Stimulated activated naive CD8-positive, alpha-beta T cell treated with anti-CD3 and anti-CD28 coated beads, Interleukin-15, Interleukin-2, amounts not matched to agents 100 ng/mL and 50 ng/mL, for 24 hours (primary cell): ENCODE results near the gene CALHM6.
"Not testable (repeated sequence)": the region's sequence is repeated elsewhere in the genome, so short reads cannot be mapped to it uniquely, and the experiment has no call there.

Experiments
- H3K27ac Mint-ChIP-seq: one replicate; pipeline ENCODE4 v1.8.0; 2021; ENCODE audit warnings: mild to moderate bottlenecking, mixed read lengths
- H3K27me3 Mint-ChIP-seq: one replicate; pipeline ENCODE4 v1.8.0; 2021; ENCODE audit warnings: mixed read lengths
- H3K36me3 Mint-ChIP-seq: one replicate; pipeline ENCODE4 v1.8.0; 2021; ENCODE audit warnings: low read depth, mixed read lengths
- H3K4me1 Mint-ChIP-seq: one replicate; pipeline ENCODE4 v1.8.0; 2021; ENCODE audit warnings: low read depth, mixed read lengths
- H3K4me3 Mint-ChIP-seq: one replicate; pipeline ENCODE4 v1.8.0; 2021; ENCODE audit warnings: mild to moderate bottlenecking, mixed read lengths
- H3K9me3 Mint-ChIP-seq: one replicate; pipeline ENCODE4 v1.8.0; 2021; ENCODE audit warnings: mixed read lengths

The CALHM6 gene

GRCh38 chr6:116482780-116483179 is 21.6 kb downstream of the CALHM6 start:
- no peaks in the 10 kb centered on the region for H3K4me1 Mint-ChIP-seq
- H3K9me3 Mint-ChIP-seq: no peaks in the 10 kb centered on the region
- H3K27ac Mint-ChIP-seq: no peak overlapping the region
- H3K36me3 Mint-ChIP-seq: no peaks in the 10 kb centered on the region
- H3K4me3 Mint-ChIP-seq: no peak overlapping the region
- H3K27me3 Mint-ChIP-seq: peaks cover 3% of the 10 kb centered on the region

GRCh38 chr6:116483616-116484015 is 22.4 kb downstream of the CALHM6 start:
- peaks cover 3% of the 10 kb centered on the region for H3K27me3 Mint-ChIP-seq
- H3K36me3 Mint-ChIP-seq: no peaks in the 10 kb centered on the region
- H3K4me1 Mint-ChIP-seq: no peaks in the 10 kb centered on the region
- no peak overlapping the region for H3K4me3 Mint-ChIP-seq
- H3K9me3 Mint-ChIP-seq: no peaks in the 10 kb centered on the region
- no peak overlapping the region for H3K27ac Mint-ChIP-seq

- no peaks in the 10 kb centered on the region for H3K9me3 Mint-ChIP-seq
- H3K27ac Mint-ChIP-seq: no peak overlapping the region
- H3K4me1 Mint-ChIP-seq: no peaks in the 10 kb centered on the region
- no peak overlapping the region for H3K4me3 Mint-ChIP-seq
- H3K36me3 Mint-ChIP-seq: no peaks in the 10 kb centered on the region
- H3K27me3 Mint-ChIP-seq: peaks cover 16% of the 10 kb centered on the region
These were observed 24.5 kb downstream of the CALHM6 start for GRCh38 chr6:116485559-116486184.

- H3K9me3 Mint-ChIP-seq: no peaks in the 10 kb centered on the region
- no peaks in the 10 kb centered on the region for H3K4me1 Mint-ChIP-seq
- H3K4me3 Mint-ChIP-seq: no peak overlapping the region
- H3K27ac Mint-ChIP-seq: no peak overlapping the region
- peaks cover 20% of the 10 kb centered on the region for H3K27me3 Mint-ChIP-seq
- H3K36me3 Mint-ChIP-seq: no peaks in the 10 kb centered on the region
These were observed 30.6 kb downstream of the CALHM6 start for GRCh38 chr6:116491610-116492330.

- no peak overlapping the region for H3K4me3 Mint-ChIP-seq
- H3K27me3 Mint-ChIP-seq: peaks cover 20% of the 10 kb centered on the region
- H3K9me3 Mint-ChIP-seq: no peaks in the 10 kb centered on the region
- no peak overlapping the region for H3K27ac Mint-ChIP-seq
- no peaks in the 10 kb centered on the region for H3K36me3 Mint-ChIP-seq
- no peaks in the 10 kb centered on the region for H3K4me1 Mint-ChIP-seq
These were observed 31.3 kb downstream of the CALHM6 start for GRCh38 chr6:116492331-116493067.

DNA sequence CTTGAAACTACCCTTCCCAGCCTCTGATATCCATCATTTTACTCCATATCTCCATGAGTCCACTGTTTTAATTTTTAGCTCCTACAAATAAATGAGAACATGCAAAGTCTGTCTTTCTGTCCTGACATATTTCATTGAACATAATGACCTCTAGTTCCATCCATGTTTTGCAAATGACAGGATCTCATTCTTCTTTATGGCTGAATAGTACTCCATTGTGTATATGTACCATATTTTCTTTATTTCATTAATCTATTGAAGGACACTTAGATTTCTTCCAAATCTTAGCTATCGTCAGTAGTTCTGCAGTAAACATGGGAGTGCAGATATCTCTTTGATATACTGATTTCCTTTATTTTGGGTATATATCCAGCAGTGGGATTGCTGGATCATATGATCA is 34.0 kb downstream of the CALHM6 start:
- peaks cover 21% of the 10 kb centered on the region for H3K27me3 Mint-ChIP-seq
- not testable (repeated sequence) for H3K36me3 Mint-ChIP-seq, H3K4me3 Mint-ChIP-seq, H3K4me1 Mint-ChIP-seq, H3K9me3 Mint-ChIP-seq, H3K27ac Mint-ChIP-seq

DNA sequence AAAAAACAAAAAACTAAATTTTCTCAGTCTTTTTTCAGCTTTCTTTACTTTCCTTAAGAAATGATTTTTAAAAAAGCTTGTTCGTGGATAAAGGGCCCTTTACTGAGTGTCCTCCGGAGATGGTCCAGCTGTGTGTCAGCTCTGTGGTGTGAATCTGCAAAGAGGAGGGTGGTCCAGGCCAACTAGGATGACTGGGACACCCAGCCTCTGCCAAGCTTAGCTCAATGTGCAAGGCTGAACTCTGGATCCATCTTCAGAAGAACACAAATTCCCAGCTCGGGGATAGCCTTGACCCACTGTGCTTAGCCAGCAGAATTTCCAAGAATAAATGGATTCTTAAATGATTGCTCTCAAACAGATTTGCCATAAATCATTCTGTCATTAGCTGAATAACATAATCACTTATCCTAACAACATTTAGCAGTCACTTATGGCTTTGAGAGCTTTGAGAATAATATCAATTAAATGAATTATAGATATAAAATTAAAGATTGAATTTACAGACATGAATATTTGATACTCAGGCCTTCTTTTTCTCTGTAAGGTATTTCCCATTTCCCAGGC is 36.0 kb downstream of the CALHM6 start:
- Mint-ChIP-seq H3K27ac (no peak overlapping the region), H3K4me1 (no peaks in the 10 kb centered on the region), H3K36me3 (no peaks in the 10 kb centered on the region), H3K9me3 (no peaks in the 10 kb centered on the region), H3K4me3 (no peak overlapping the region), H3K27me3 (peaks cover 15% of the 10 kb centered on the region)

DNA sequence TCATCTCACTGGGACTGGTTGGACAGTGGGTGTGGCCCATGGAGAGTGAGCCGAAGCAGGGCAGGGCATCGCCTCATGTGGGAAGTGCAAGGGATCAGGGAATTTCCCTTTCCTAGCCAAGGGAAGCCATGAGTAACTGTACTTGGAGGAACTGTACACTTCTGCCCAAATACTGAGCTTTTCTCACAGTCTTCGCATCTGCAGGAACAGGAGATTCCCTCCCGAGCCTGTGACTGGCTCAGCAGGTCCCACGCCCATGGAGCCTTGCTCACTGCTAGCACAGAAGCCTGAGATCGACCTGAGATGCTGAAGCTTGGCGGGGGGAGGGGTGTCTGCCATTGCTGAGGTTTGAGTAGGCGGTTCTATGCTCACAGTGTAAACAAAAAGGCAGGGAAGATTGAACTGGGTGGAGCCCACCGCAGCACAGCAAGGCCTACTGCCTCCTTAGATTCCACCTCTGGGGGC is 39.8 kb downstream of the CALHM6 start:
- Mint-ChIP-seq H3K36me3 (no peaks in the 10 kb centered on the region), H3K27ac (no peak overlapping the region), H3K9me3 (peaks cover 3% of the 10 kb centered on the region), H3K27me3 (peaks cover 27% of the 10 kb centered on the region), H3K4me3 (no peak overlapping the region), H3K4me1 (no peaks in the 10 kb centered on the region)

GRCh38 chr6:116507324-116507723 is 46.1 kb downstream of the CALHM6 start:
- Mint-ChIP-seq H3K27me3 (peaks cover 11% of the 10 kb centered on the region), H3K4me3 (no peak overlapping the region), H3K9me3 (peaks cover 13% of the 10 kb centered on the region), H3K4me1 (no peaks in the 10 kb centered on the region), H3K27ac (no peak overlapping the region), H3K36me3 (no peaks in the 10 kb centered on the region)

DNA sequence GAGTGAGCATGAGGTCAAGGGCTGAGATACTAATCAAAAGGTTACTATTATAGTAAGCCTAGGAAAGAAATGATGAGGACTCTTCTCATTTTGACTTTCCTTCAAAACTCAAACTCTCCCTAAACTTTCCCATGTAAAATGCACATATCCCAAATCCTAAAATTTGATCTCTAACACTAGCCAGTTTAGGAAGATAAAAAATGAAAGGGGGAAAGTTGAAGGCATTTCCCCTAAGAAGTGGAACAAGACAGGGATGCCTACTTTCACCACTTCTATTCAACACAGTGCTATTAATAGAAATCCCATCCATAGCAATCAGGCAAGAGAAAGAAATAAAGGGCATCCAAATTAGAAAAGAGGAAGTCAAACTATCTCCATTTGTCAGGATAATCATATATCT is 47.4 kb downstream of the CALHM6 start:
- Mint-ChIP-seq H3K4me1 (no peaks in the 10 kb centered on the region), H3K36me3 (no peaks in the 10 kb centered on the region), H3K27ac (no peak overlapping the region), H3K9me3 (peaks cover 13% of the 10 kb centered on the region), H3K4me3 (no peak overlapping the region), H3K27me3 (peaks cover 5% of the 10 kb centered on the region)

DNA sequence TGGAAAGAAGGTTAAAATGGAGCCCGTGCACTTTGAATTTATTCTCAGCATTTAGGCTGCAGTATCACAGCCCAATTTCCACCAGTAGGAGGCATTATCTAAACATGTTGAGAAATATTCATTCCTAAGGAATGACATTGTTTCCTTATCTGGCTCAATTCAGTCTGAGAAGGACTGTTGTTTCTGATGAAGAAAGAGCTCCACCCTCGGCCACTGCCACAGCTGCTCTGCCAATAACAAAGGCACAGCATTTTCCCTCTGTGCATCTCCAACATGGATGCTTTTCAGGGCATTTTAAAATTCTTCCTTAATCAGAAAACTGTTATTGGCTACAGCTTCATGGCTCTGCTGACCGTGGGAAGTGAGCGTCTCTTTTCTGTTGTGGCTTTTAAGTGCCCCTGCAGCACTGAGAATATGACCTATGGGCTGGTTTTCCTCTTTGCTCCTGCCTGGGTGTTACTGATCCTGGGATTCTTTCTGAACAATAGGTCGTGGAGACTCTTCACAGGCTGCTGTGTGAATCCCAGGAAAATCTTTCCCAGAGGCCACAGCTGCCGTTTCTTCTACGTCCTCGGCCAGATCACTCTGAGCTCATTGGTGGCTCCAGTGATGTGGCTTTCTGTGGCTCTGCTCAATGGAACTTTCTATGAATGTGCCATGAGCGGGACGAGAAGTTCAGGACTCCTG is 50.4 kb downstream of the CALHM6 start, which contains the start of gene CALHM5:
Gene CALHM5 (plus strand): TSS at position 216 of the 687 bp plus-strand sequence. CDS start 58 bp downstream, at position 274.
- H3K4me3 Mint-ChIP-seq: no peak within 1 kb of the TSS
- no peaks in the 10 kb centered on the region for H3K36me3 Mint-ChIP-seq
- no peak within 1 kb of the TSS for H3K27ac Mint-ChIP-seq
- no peaks in the 10 kb centered on the region for H3K4me1 Mint-ChIP-seq
- peaks cover 10% of the 10 kb centered on the region for H3K9me3 Mint-ChIP-seq
- no peaks in the 10 kb centered on the region for H3K27me3 Mint-ChIP-seq

- Mint-ChIP-seq H3K27ac (no peak overlapping the region), H3K27me3 (no peaks in the 10 kb centered on the region), H3K4me1 (no peaks in the 10 kb centered on the region), H3K36me3 (no peaks in the 10 kb centered on the region), H3K4me3 (no peak overlapping the region), H3K9me3 (peaks cover 10% of the 10 kb centered on the region)
These were observed 51.0 kb downstream of the CALHM6 start for GRCh38 chr6:116512111-116512559.

GRCh38 chr6:116512734-116513133 is 51.6 kb downstream of the CALHM6 start:
- Mint-ChIP-seq H3K27ac (no peak overlapping the region), H3K27me3 (no peaks in the 10 kb centered on the region), H3K4me3 (no peak overlapping the region), H3K4me1 (no peaks in the 10 kb centered on the region), H3K9me3 (peaks cover 10% of the 10 kb centered on the region), H3K36me3 (no peaks in the 10 kb centered on the region)
